HepG2 (cell line): ENCODE measurements around the gene RAB5B. TPM values are rescaled to one million over a fixed set of nuclear protein-coding genes. Genes with fewer than 3 reads are reported as not detected.

Experiments used
- FOXA1 ChIP-seq, 2 experiments: fragments of 450-650 bp in 1 of 2; sonication (generic) in 1 of 2; formaldehyde crosslinking in 1 of 2; IDR thresholded peaks; 2 replicates each; pipeline versions ENCODE4 v1.4.0 to v1.6.1; 2016 to 2020; ENCODE audit warnings: missing genetic modification reagents in 1 of 2
- FOXK1 ChIP-seq: sonication (generic); formaldehyde crosslinking; IDR thresholded peaks from 2 replicates; pipeline ENCODE4 v1.4.0; 2020; ENCODE audit warnings: low read depth, missing genetic modification reagents, borderline replicate concordance
- HHEX ChIP-seq: IDR thresholded peaks from 2 replicates; pipeline ENCODE4 v1.6.1; 2016; ENCODE audit warnings: control low read depth
- KDM1A ChIP-seq: IDR thresholded peaks from 2 replicates; pipeline ENCODE4 v1.6.1; 2016; ENCODE audit warnings: missing compliant biosample characterization
- MXI1 ChIP-seq: IDR thresholded peaks from 3 replicates; pipeline ENCODE4 v1.6.1; 2012; ENCODE audit warnings: low read depth, low read length, inconsistent platforms, borderline replicate concordance
- PAX8 ChIP-seq: sonication (generic); formaldehyde crosslinking; IDR thresholded peaks from 2 replicates; pipeline ENCODE4 v1.8.0; 2022; ENCODE audit warnings: mild to moderate bottlenecking, missing genetic modification reagents, borderline replicate concordance
- PRDM4 ChIP-seq: sonication (generic); formaldehyde crosslinking; IDR thresholded peaks from 2 replicates; pipeline ENCODE4 v1.9.0; 2021; ENCODE audit warnings: missing genetic modification reagents, borderline replicate concordance
- RCOR2 ChIP-seq: IDR thresholded peaks from 2 replicates; pipeline ENCODE4 v1.6.1; 2016; ENCODE audit warnings: missing biosample characterization, missing genetic modification reagents
- REL ChIP-seq: sonication (generic); formaldehyde crosslinking; conservative IDR thresholded peaks from 2 replicates; pipeline ENCODE4 v1.8.0; 2022; ENCODE audit warnings: mild to moderate bottlenecking, missing genetic modification reagents, moderate library complexity
- SETDB1 ChIP-seq: sonication (generic); formaldehyde crosslinking; IDR thresholded peaks from 2 replicates; pipeline ENCODE4 v1.5.1; 2020; ENCODE audit warnings: missing genetic modification reagents, mild to moderate bottlenecking, borderline replicate concordance
- SKI ChIP-seq: fragments of 450-650 bp; IDR thresholded peaks from one replicate; pipeline ENCODE4 v1.6.1; 2018; ENCODE audit warnings: mild to moderate bottlenecking; ENCODE audit not compliant: partially characterized antibody
- STAT6 ChIP-seq: sonication (generic); formaldehyde crosslinking; IDR thresholded peaks from 2 replicates; pipeline ENCODE4 v1.4.0; 2020; ENCODE audit warnings: missing genetic modification reagents, mild to moderate bottlenecking, borderline replicate concordance
- ZFP91 ChIP-seq: sonication (generic); formaldehyde crosslinking; IDR thresholded peaks from 2 replicates; pipeline ENCODE4 v1.9.0; 2022; ENCODE audit warnings: missing genetic modification reagents, mild to moderate bottlenecking, borderline replicate concordance
- ZNF18 ChIP-seq: sonication (generic); formaldehyde crosslinking; IDR thresholded peaks from 2 replicates; pipeline ENCODE4 v1.8.0; 2022; ENCODE audit warnings: mild to moderate bottlenecking, missing genetic modification reagents; ENCODE audit not compliant: insufficient replicate concordance
- ZNF569 ChIP-seq: sonication (generic); formaldehyde crosslinking; IDR thresholded peaks from 2 replicates; pipeline ENCODE4 v1.5.0; 2020; ENCODE audit warnings: mild to moderate bottlenecking, missing genetic modification reagents, moderate library complexity, borderline replicate concordance
- ZNF670 ChIP-seq: sonication (generic); formaldehyde crosslinking; IDR thresholded peaks from 2 replicates; pipeline ENCODE4 v1.8.0; 2022; ENCODE audit warnings: mild to moderate bottlenecking, missing genetic modification reagents, borderline replicate concordance
- ZNF766 ChIP-seq: sonication (generic); formaldehyde crosslinking; IDR thresholded peaks from 2 replicates; pipeline ENCODE4 v1.5.0; 2020; ENCODE audit warnings: missing genetic modification reagents, borderline replicate concordance
- ZNF788 ChIP-seq: sonication (generic); formaldehyde crosslinking; IDR thresholded peaks from 2 replicates; pipeline ENCODE4 v1.5.0; 2020; ENCODE audit warnings: mild to moderate bottlenecking, missing genetic modification reagents, borderline replicate concordance
- polyA plus RNA-seq, 8 experiments: library from polyadenylated mRNA; depleted of rRNA in 3 of 8; stranded (reverse) in 7 of 8; unstranded in 1 of 8; fragments of >200 nt; fragmentation: Illumina TruSeq in 4 of 8; extraction: Trizol in 4 of 8; gene quantifications; 2 replicates each; pipeline versions ENCODE4 v1.2.1 to v1.2.3, GENCODE V29; 2011 to 2016; ENCODE audit warnings: low read depth in 4 of 8, missing spikeins in 1 of 8, mixed read lengths in 1 of 8; ENCODE audit not compliant: insufficient read depth in 1 of 8
- total RNA-seq, 5 experiments: library from RNA; depleted of rRNA; stranded (reverse); fragments of >200 nt; fragmentation: Illumina TruSeq; extraction: Trizol; gene quantifications; 2 replicates each; pipeline ENCODE4 v1.2.3, GENCODE V29; 2016; ENCODE audit warnings: low read depth in 1 of 5

RAB5B gene
- total and polyA plus RNA-seq, 2 of the 13 experiments (the other 11 are each of a cell fraction or from before 2014, with no cell fraction given) = 26.0 to 68.3 TPM

- no peak for TF ChIP-seq STAT6 (CRISPR knock-in tag)
- TF ChIP-seq KDM1A (CRISPR knock-in tag) = no peak
- TF ChIP-seq FOXA1 (IDR thresholded peaks at IDR 0.05) = no peak
- no peak for TF ChIP-seq FOXA1 (CRISPR knock-in tag; IDR thresholded peaks at IDR 0.05)
- no peak for TF ChIP-seq PRDM4 (CRISPR knock-in tag)
- TF ChIP-seq ZNF766 (CRISPR knock-in tag) = 0 out of 2 replicates have a peak, but pooled peaks have one; percentile 41
- no peak for TF ChIP-seq ZNF18
- TF ChIP-seq SETDB1 (CRISPR knock-in tag) = no peak
- no peak for TF ChIP-seq SKI
- TF ChIP-seq ZNF569 = no peak
- TF ChIP-seq ZNF788 (CRISPR knock-in tag) = peak; percentile 51; the same call in 1 of the 2 replicates
- TF ChIP-seq HHEX (CRISPR knock-in tag) = no peak
- TF ChIP-seq FOXK1 (CRISPR knock-in tag) = 0 out of 2 replicates have a peak, but pooled peaks have one; percentile 23
- TF ChIP-seq MXI1 = peak; percentile 23; the same call in 1 of the 3 replicates
- TF ChIP-seq ZFP91 (CRISPR knock-in tag) = peak; percentile 100
- TF ChIP-seq REL (CRISPR knock-in tag) = no peak
- TF ChIP-seq ZNF670 = peak; percentile 87; the same call in 1 of the 2 replicates
- no peak for TF ChIP-seq PAX8 (CRISPR knock-in tag)
- TF ChIP-seq RCOR2 = no peak
Measured at GRCh38 chr12:55926738-55927587, 46.9 kb upstream of the RAB5B start (continued).
